Breast epithelium (tissue), 4 donors: ENCODE results near the gene SP6. TPM values are rescaled to one million over a fixed set of nuclear protein-coding genes. Genes with fewer than 3 reads are reported as not detected.

ENCODE experiments used
- DNase-seq, 2 donors: peaks; one replicate each; pipeline ENCODE4 v3.0.0-alpha.2; 2019; ENCODE audit warnings: low spot score in 2 of 2
- H3K27ac ChIP-seq, 2 donors: fragments of 200-600 bp; sonication (generic) in 1 of 2; one replicate each; pipeline ENCODE4 v1.5.1; 2016 to 2019; ENCODE audit warnings: mild to moderate bottlenecking in 1 of 2
- H3K27me3 ChIP-seq, 2 donors: fragments of 200-600 bp; sonication (generic) in 1 of 2; one replicate each; pipeline versions ENCODE4 v1.5.1 to v1.6.0; 2017 to 2019; ENCODE audit warnings: control low read depth in 1 of 2, mild to moderate bottlenecking in 1 of 2
- H3K36me3 ChIP-seq: fragments of 200-600 bp; one replicate; pipeline ENCODE4 v1.5.1; 2019
- H3K4me1 ChIP-seq, 2 donors: fragments of 200-600 bp; sonication (generic); one replicate each; pipeline ENCODE4 v1.5.1; 2016 to 2019; ENCODE audit warnings: control low read depth in 1 of 2
- H3K4me3 ChIP-seq, 3 donors: fragments of 200-600 bp; sonication (generic); 1 replicate in 2 of 3; 2 replicates in 1 of 3; pipeline ENCODE4 v1.5.1; 2016 to 2019; ENCODE audit warnings: mild to moderate bottlenecking in 3 of 3, moderate library complexity in 2 of 3
- H3K9me3 ChIP-seq, 2 donors: fragments of 200-600 bp; sonication (generic) in 1 of 2; one replicate each; pipeline ENCODE4 v1.5.1; 2016 to 2019; ENCODE audit warnings: control low read depth in 1 of 2
- POLR2A ChIP-seq: fragments of 450-650 bp; IDR thresholded peaks from one replicate; pipeline ENCODE4 v1.6.1; 2016; ENCODE audit warnings: antibody characterized with exemption, mild to moderate bottlenecking, moderate library complexity
- POLR2AphosphoS5 ChIP-seq, 3 donors: sonication (generic); formaldehyde crosslinking; IDR thresholded peaks; one replicate each; pipeline ENCODE4 v1.6.1; 2017; ENCODE audit warnings: antibody characterized with exemption in 3 of 3
- intact Hi-C: fragments of 100-400 bp; cut with DNase I; formaldehyde crosslinking; loops from one replicate; pipeline ENCODE4 v1.15.1; 2023; ENCODE audit warnings: low total_unique reads
- total RNA-seq, 3 donors: library from RNA; depleted of rRNA; stranded (reverse); fragments of >200 nt; gene quantifications; one replicate each; pipeline ENCODE4 v1.1.0, GENCODE V29; 2016
- TF ChIP-seq, protein P1 (sequence below), 3 donors: fragments of 450-650 bp; IDR thresholded peaks; one replicate each; pipeline ENCODE4 v1.5.1; 2016 to 2017; ENCODE audit warnings: antibody characterized with exemption in 3 of 3, mild to moderate bottlenecking in 3 of 3, moderate library complexity in 3 of 3

Gene SP6
- total RNA-seq, 3 donors from 2014 or later: 0.48 to 5.3 (median 3.6) TPM

DNA sequence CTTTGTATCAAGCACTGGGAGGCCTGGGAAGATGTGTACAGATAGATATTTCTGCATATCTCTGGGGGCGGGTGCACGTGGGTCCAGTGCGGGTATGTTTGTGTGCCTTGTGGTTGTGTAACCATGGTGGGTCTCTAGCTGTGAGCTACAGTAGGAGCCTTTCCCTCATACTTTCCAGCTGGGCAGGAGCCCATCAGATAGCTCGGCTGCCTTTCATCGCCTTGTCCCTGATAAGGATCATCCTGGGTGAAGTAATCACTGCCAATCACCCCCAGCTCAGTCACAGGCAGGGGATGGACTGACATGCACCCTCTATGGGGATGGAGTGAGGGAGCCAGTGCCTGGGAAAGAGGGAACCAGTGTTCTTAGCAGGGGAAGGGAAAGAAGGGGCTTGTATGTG, 6.7 kb downstream of the SP6 start:
- Histone ChIP-seq H3K27ac (peak overlapping the region; percentile 27 to 32), H3K27me3 (peaks cover 0 to 16% of the 10 kb centered on the region in 2 donors), H3K9me3 (no peaks in the 10 kb centered on the region), H3K4me1 (peaks cover 11 to 21% of the 10 kb centered on the region in 2 donors), H3K36me3 (no peaks in the 10 kb centered on the region), H3K4me3 (no peak overlapping the region)
- no peak for DNase-seq
- TF ChIP-seq, protein P1, sequence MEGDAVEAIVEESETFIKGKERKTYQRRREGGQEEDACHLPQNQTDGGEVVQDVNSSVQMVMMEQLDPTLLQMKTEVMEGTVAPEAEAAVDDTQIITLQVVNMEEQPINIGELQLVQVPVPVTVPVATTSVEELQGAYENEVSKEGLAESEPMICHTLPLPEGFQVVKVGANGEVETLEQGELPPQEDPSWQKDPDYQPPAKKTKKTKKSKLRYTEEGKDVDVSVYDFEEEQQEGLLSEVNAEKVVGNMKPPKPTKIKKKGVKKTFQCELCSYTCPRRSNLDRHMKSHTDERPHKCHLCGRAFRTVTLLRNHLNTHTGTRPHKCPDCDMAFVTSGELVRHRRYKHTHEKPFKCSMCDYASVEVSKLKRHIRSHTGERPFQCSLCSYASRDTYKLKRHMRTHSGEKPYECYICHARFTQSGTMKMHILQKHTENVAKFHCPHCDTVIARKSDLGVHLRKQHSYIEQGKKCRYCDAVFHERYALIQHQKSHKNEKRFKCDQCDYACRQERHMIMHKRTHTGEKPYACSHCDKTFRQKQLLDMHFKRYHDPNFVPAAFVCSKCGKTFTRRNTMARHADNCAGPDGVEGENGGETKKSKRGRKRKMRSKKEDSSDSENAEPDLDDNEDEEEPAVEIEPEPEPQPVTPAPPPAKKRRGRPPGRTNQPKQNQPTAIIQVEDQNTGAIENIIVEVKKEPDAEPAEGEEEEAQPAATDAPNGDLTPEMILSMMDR (IDR thresholded peaks at IDR 0.05): no peak
- TF ChIP-seq POLR2AphosphoS5 (IDR thresholded peaks at IDR 0.05): no peak
- TF ChIP-seq POLR2A: no peak
- intact Hi-C loops: loop anchor here (5.0 kb wide), 1 partner anchor 48 kb away; no protein-coding TSS in a partner anchor

DNA sequence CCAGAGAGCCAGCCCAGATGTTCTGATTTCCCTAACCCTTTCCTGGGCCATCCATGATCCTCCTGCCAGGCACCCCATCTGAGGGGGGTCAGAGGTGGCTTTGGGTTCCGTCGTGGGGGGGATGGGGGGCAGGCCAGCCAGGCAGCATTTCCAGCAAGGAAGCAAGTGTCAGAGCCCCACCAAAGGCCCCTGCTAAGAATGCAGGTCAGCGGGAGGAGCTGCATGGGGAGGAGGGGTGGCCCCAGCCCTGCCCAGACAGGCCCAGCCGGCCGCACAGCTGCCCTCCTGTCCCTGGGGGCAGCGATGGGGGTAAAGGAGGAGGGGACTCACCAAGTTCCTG, 7.6 kb downstream of the SP6 start:
- TF ChIP-seq, protein P1 (IDR thresholded peaks at IDR 0.05): no peak
- TF ChIP-seq POLR2AphosphoS5 (IDR thresholded peaks at IDR 0.05): no peak
- TF ChIP-seq POLR2A: no peak
- intact Hi-C loops: loop anchor here (5.0 kb wide), 1 partner anchor 49 kb away; no protein-coding TSS in a partner anchor

DNA sequence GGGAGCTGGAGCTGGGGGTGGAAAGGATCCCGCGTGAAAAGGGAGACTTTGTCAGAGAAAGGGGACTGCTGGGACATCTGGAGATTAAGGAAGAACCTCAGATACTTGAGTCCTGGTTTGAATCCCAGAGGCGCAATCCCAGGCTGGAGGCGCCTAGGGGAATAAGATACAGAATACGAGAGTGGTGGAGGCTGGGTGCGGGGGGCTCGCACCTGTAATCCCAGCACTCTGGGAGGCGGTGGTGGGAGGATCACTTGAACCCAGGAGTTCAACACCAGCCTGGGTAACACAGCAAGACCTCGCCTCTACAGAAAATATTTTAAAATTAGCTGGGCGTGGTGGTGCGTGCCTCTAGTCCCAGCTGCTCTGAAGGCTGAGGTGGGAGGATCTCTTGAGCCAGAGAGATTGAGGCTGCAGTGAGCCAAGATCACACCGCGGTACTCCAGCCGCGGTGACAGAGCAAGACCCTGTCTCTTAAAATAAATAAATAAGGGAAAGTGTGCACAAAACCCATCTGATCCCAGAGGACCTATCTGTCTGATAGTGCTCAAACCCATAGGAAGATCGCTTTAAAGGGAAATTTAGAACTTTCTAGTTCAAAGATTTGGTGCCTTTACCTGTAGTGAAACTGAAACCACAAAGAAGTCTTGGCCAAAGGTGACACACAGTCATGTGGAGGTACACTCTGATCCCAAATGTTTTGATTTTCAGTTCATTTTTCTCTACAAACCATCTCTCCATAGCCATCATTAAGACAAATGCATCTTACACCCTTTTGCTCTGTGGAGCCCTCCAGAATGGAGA, 9.3 kb downstream of the SP6 start:
- intact Hi-C loops: loop anchor here (5.0 kb wide), 1 partner anchor 51 kb away; no protein-coding TSS in a partner anchor
- no peak for DNase-seq
- Histone ChIP-seq H3K27me3 (peaks cover 0 to 2% of the 10 kb centered on the region in 2 donors), H3K27ac (peak overlapping the region; percentile 79 to 85), H3K36me3 (no peaks in the 10 kb centered on the region), H3K9me3 (no peaks in the 10 kb centered on the region), H3K4me3 (peak overlapping the region; percentile 82 to 93 (median 90)), H3K4me1 (peaks cover 11 to 21% of the 10 kb centered on the region in 2 donors)
- no peak for TF ChIP-seq POLR2A
- TF ChIP-seq, protein P1 (IDR thresholded peaks at IDR 0.05): peak in 1 of 3 donors; percentile 10
- no peak for TF ChIP-seq POLR2AphosphoS5 (IDR thresholded peaks at IDR 0.05)

More for the DNA sequence above, 7.6 kb downstream of the SP6 start:
- H3K4me3 ChIP-seq: no peak overlapping the region
- H3K27me3 ChIP-seq: peaks cover 0 to 16% of the 10 kb centered on the region in 2 donors
- peaks cover 11 to 21% of the 10 kb centered on the region in 2 donors for H3K4me1 ChIP-seq
- DNase-seq: no peak
- H3K9me3 ChIP-seq: no peaks in the 10 kb centered on the region
- peak overlapping the region; percentile 71 to 77 for H3K27ac ChIP-seq
- H3K36me3 ChIP-seq: no peaks in the 10 kb centered on the region

DNA sequence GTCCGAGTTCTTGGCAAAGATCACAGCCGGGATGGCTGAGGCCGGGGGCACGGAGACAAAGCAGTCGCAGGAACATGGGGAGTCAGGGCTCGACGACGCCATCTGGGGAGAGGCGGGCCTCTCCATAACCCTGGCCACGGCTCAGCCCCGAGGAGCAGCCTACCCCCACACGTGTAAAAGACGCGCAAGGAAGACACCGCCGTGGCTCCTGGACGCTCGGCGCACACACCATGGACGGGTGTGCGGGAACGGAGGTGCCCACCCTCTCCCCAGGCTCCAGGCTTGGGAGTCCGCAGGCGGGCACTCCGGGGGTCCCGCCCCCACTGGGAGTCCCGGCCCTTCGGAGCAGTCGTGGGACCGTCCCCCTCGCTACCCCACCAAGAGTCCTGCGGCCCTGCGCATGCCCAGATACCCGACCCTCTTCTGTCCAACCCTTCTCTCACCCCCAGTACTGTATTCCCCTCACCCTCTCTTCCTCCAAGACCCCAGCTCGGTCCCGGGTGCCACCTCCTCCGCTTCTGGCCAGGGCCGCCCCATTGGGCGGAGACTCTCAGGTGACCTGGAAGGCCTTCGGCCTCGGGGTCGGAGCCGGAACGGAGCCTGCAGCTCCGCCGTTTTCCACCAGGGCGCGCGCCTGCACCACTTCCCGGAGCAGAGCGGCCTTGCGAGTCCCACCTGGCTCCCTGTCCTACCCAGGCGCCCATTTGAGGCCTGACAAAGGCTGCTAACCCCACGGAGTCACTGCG, 10.0 kb downstream of the SP6 start, which contains the start of gene SCRN2:
Gene SCRN2, minus strand, starts transcription at position 532 of the 746 bp plus-strand sequence. Its CDS starts 430 bp downstream, at position 102.
- H3K4me1 ChIP-seq: peaks cover 11 to 21% of the 10 kb centered on the region in 2 donors
- peak within 1 kb of the TSS; percentile 82 to 93 (median 90) for H3K4me3 ChIP-seq
- H3K27ac ChIP-seq: peak within 1 kb of the TSS; percentile 79 to 85
- H3K36me3 ChIP-seq: no peaks in the 10 kb centered on the region
- peak; percentile 88 to 93 for DNase-seq
- TF ChIP-seq POLR2AphosphoS5 (IDR thresholded peaks at IDR 0.05) (peak; percentile 29 to 45 (median 39)), POLR2A (no peak)
- TF ChIP-seq, protein P1 (IDR thresholded peaks at IDR 0.05): peak; percentile 98 to 99 (median 98)
- H3K27me3 ChIP-seq: no peaks in the 10 kb centered on the region
- no peaks in the 10 kb centered on the region for H3K9me3 ChIP-seq
- intact Hi-C loops: loop anchor here (5.0 kb wide), 1 partner anchor 51 kb away; no protein-coding TSS in a partner anchor
